Gastrocnemius medialis (tissue), 4 donors: ENCODE results near the gene CDKN2B-AS1. TPM values are rescaled to one million over a fixed set of nuclear protein-coding genes. Genes with fewer than 3 reads are reported as not detected.
A peak's percentile ranks its signal among the peaks of the same experiment; 100 is the strongest.

Experiments used
- ATAC-seq, 2 donors: fragments of 150-250 bp; one replicate each; pipeline ENCODE4 v1.9.1; 2016
- DNase-seq, 2 donors: peaks; one replicate each; pipeline ENCODE4 v3.0.0-alpha.2; 2019
- H3K27ac ChIP-seq, 4 donors: fragments of 200-600 bp; sonication (generic); 1 replicate in 1 of 4; 2 replicates in 3 of 4; pipeline ENCODE4 v1.5.1; 2016 to 2018; ENCODE audit warnings: mild to moderate bottlenecking in 2 of 4, moderate library complexity in 1 of 4
- H3K27me3 ChIP-seq, 3 donors: fragments of 200-600 bp; sonication (generic) in 2 of 3; 1 replicate in 1 of 3; 2 replicates in 2 of 3; pipeline versions ENCODE4 v1.5.1 to v1.6.0; 2016 to 2019; ENCODE audit warnings: mild to moderate bottlenecking in 1 of 3, moderate library complexity in 1 of 3
- H3K36me3 ChIP-seq, 2 donors: fragments of 200-600 bp; sonication (generic) in 1 of 2; one replicate each; pipeline ENCODE4 v1.5.1; 2017 to 2018
- H3K4me1 ChIP-seq, 2 donors: fragments of 200-600 bp; sonication (generic) in 1 of 2; one replicate each; pipeline ENCODE4 v1.5.1; 2016 to 2017; ENCODE audit warnings: mild to moderate bottlenecking in 2 of 2
- H3K4me3 ChIP-seq, 4 donors: fragments of 200-600 bp; sonication (generic) in 3 of 4; 1 replicate in 1 of 4; 2 replicates in 3 of 4; pipeline ENCODE4 v1.5.1; 2016 to 2019; ENCODE audit warnings: mild to moderate bottlenecking in 2 of 4
- H3K9me3 ChIP-seq, 3 donors: fragments of 200-600 bp; sonication (generic) in 2 of 3; 1 replicate in 1 of 3; 2 replicates in 2 of 3; pipeline ENCODE4 v1.5.1; 2016 to 2019
- CTCF ChIP-seq, 5 experiments: fragments of 450-650 bp in 3 of 5; fragments of 200-600 bp in 2 of 5; sonication (generic) in 2 of 5; IDR thresholded peaks in 4 of 5; conservative IDR thresholded peaks in 1 of 5; 1 replicate in 4 of 5; 2 replicates in 1 of 5; pipeline ENCODE4 v1.5.1; 2016 to 2019; ENCODE audit warnings: antibody characterized with exemption in 5 of 5, mild to moderate bottlenecking in 3 of 5, moderate library complexity in 3 of 5
- POLR2A ChIP-seq, 2 donors: fragments of 450-650 bp; IDR thresholded peaks; one replicate each; pipeline ENCODE4 v1.6.1; 2017; ENCODE audit warnings: antibody characterized with exemption in 2 of 2, mild to moderate bottlenecking in 2 of 2, moderate library complexity in 2 of 2
- in situ Hi-C, 4 donors: fragments of 200-750 bp; cut with MboI; loops; one replicate each; pipeline versions ENCODE4 v1.15.0 to v1.8.0; 2017; ENCODE audit warnings: low sequenced_read_pairs in 4 of 4
- intact Hi-C: fragments of 100-400 bp; cut with DNase I; formaldehyde crosslinking; loops from one replicate; pipeline ENCODE4 v1.15.1; 2023; ENCODE audit warnings: low total_unique reads
- total RNA-seq, 4 donors: library from RNA; depleted of rRNA; stranded (reverse); fragments of >200 nt; gene quantifications; one replicate each; pipeline versions ENCODE4 v1.1.0 to v1.2.3, GENCODE V29; 2016

CDKN2B-AS1 gene
- total RNA-seq, 4 donors from 2014 or later, result 0.46 TPM; not detected in 3

DNA sequence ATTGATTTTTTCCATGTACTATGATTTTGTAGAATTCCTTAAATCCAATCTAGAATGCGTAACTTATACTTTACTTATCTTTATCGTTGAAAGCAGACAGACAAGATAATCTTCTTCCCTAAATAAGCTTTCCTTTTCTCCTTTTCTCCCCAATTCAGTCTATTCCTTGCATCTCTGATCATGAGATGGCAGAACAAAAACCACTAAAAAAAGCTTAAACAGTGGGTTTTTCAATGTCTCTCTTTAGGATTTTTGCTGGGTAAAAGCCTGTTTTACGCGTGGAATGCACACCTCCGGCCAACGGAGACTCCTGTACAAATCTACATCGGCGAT is 13.8 kb downstream of the CDKN2B-AS1 start:
- ATAC-seq, result no peak
- DNase-seq, result no peak
- Histone ChIP-seq H3K4me1 (peaks cover 15 to 20% of the 10 kb centered on the region in 2 donors), H3K27ac (peak overlapping the region; percentile 87 to 94 (median 88)), H3K36me3 (peaks cover 0 to 8% of the 10 kb centered on the region in 2 donors), H3K27me3 (peaks cover 0 to 24% (median 0%) of the 10 kb centered on the region in 3 donors), H3K4me3 (peak overlapping the region; percentile 68 to 87 (median 75)), H3K9me3 (no peaks in the 10 kb centered on the region)
- in situ Hi-C loops, result loop anchor here (5.0 to 25.0 kb wide), 5 partner anchors 104 to 229 kb away; partner anchors contain the start of gene MTAP (in 1 of the 4)
- TF ChIP-seq CTCF (IDR thresholded peaks at IDR 0.05 in 4 of 5, conservative IDR thresholded peaks at IDR 0.05 in 1 of 5) (no peak), POLR2A (IDR thresholded peaks at IDR 0.05) (no peak)
- intact Hi-C loops, result loop anchor here (2.0 kb wide), 3 partner anchors 14 to 172 kb away; partner anchors contain the start of genes CDKN2A and CDKN2B-AS1

DNA sequence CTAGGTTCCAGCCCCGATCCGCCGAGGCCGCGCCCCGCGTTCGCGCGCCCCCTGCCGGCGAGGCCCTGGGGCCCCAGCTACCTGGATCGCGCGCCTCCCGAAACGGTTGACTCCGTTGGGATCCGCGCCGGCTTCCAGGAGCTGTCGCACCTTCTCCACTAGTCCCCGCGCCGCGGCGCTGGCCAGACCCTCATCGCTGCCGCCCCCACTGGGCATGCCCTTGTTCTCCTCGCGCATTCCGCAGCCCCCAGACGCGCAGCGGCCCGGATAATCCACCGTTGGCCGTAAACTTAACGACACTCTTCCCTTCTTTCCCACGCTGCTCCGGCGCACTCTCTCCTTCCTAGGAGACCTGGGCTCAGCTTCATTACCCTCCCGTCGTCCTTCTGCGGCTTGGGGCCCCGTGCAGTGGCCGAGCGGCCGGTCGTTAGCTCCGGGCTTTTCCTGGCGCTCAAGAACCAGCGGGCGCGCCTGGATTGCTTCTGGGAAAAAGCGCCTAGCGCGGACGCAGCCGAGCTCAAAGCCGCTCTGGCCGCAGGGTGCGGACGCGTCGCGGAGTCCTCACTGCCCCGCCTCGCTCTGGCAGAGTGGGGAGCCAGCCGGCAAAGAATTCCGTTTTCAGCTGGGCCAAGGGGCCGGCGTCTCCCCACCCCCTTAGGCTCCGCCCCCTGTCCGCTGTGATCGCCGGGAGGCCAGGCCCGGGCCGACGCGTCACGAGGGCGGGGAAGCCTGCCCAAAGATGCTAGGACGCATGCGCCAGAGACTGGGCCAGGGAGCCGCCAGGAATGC is 14.3 kb downstream of the CDKN2B-AS1 start, which contains the start of gene CDKN2B:
Gene CDKN2B, minus strand, starts transcription at position 589 of the 789 bp plus-strand sequence. Its CDS starts 352 bp downstream, at position 237.
- intact Hi-C loops, result loop anchor here (1.0 to 2.0 kb wide), 6 partner anchors 14 to 196 kb away; partner anchors contain the start of genes CDKN2A and CDKN2B-AS1
- DNase-seq, result peak; percentile 88 to 94
- in situ Hi-C loops, result loop anchor here (5.0 to 25.0 kb wide), 5 partner anchors 103 to 228 kb away; partner anchors contain the start of gene MTAP (in 1 of the 4)
- H3K4me3 ChIP-seq, result peak within 1 kb of the TSS; percentile 68 to 87 (median 75)
- H3K27me3 ChIP-seq, result peaks cover 0 to 24% (median 0%) of the 10 kb centered on the region in 3 donors
- H3K36me3 ChIP-seq, result peaks cover 0 to 8% of the 10 kb centered on the region in 2 donors
- TF ChIP-seq POLR2A (IDR thresholded peaks at IDR 0.05) (peak; percentile 62 to 89), CTCF (IDR thresholded peaks at IDR 0.05 in 4 of 5, conservative IDR thresholded peaks at IDR 0.05 in 1 of 5) (peak; percentile 66 to 95 (median 90))
- H3K9me3 ChIP-seq, result no peaks in the 10 kb centered on the region
- peak within 1 kb of the TSS; percentile 87 to 94 (median 88) for H3K27ac ChIP-seq
- ATAC-seq, result peak; percentile 91 to 93
- H3K4me1 ChIP-seq, result peaks cover 15% of the 10 kb centered on the region in 2 donors

- peak overlapping the region; percentile 68 to 87 (median 75) for H3K4me3 ChIP-seq
- TF ChIP-seq CTCF (IDR thresholded peaks at IDR 0.05 in 4 of 5, conservative IDR thresholded peaks at IDR 0.05 in 1 of 5) (no peak), POLR2A (IDR thresholded peaks at IDR 0.05) (no peak)
- intact Hi-C loops, result loop anchor here (1.0 to 2.0 kb wide), 6 partner anchors 15 to 196 kb away; partner anchors contain the start of genes CDKN2A and CDKN2B-AS1
- H3K9me3 ChIP-seq, result no peaks in the 10 kb centered on the region
- peak overlapping the region; percentile 87 to 94 (median 88) for H3K27ac ChIP-seq
- H3K36me3 ChIP-seq, result peaks cover 0 to 8% of the 10 kb centered on the region in 2 donors
- ATAC-seq, result no peak
- DNase-seq, result no peak
- in situ Hi-C loops, result loop anchor here (5.0 to 25.0 kb wide), 5 partner anchors 103 to 228 kb away; partner anchors contain the start of gene MTAP (in 1 of the 4)
- peaks cover 0 to 22% (median 0%) of the 10 kb centered on the region in 3 donors for H3K27me3 ChIP-seq
- peaks cover 15% of the 10 kb centered on the region in 2 donors for H3K4me1 ChIP-seq
Observed at GRCh38 chr9:22009506-22009867, 14.9 kb downstream of the CDKN2B-AS1 start.

DNA sequence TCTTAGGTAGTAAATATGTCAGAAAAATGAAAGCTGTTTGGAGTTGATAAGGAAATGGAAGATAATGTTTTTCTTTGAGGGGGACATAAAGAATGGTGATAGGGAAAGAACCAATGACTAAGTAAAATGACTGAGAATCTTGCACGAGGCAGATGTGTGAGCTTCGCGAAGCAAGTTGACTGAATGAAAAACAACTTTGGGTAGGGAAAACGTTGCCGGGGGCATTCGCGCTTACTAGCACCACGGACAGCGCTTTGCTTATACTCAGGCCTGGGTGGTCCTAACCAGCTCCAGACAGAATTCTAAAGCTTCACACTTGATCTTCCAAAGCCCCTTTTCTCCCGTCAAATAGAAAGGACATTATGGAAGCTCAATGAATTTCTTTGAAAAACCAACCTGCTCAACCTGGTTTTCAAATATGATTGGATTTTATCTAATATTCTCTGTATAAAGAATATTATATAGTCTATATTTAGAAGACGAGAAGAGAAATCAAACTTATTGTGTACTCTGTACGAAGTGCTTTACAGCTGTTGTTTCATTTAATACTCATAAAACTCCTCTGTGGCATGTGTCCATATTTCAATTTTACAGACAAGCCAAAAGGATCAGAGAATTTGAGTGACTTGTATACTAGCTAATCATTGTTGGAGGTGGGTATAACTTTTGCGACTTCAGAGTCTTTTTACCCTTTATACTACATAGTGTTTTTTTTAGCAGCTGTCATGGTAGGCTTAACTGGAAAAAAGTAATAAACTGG is 16.5 kb downstream of the CDKN2B-AS1 start:
- no peak for TF ChIP-seq POLR2A (IDR thresholded peaks at IDR 0.05)
- no peak for TF ChIP-seq CTCF (IDR thresholded peaks at IDR 0.05 in 4 of 5, conservative IDR thresholded peaks at IDR 0.05 in 1 of 5)
- intact Hi-C loops, result no loop called here
- Histone ChIP-seq H3K27ac (no peak overlapping the region), H3K4me3 (no peak overlapping the region), H3K36me3 (no peaks in the 10 kb centered on the region), H3K27me3 (peaks cover 0 to 9% (median 0%) of the 10 kb centered on the region in 3 donors), H3K4me1 (peaks cover 15% of the 10 kb centered on the region in 2 donors), H3K9me3 (no peaks in the 10 kb centered on the region)
- ATAC-seq (no peak), DNase-seq (no peak)
- in situ Hi-C loops, result loop anchor here in 3 of 4 donors (10.0 to 25.0 kb wide), 4 partner anchors 101 to 226 kb away; partner anchors contain the start of gene MTAP (in 1 of the 3)
